ENCODE results near the gene PSMD12.
"Not testable (repeated sequence)": the region's sequence is repeated elsewhere in the genome, so short reads cannot be mapped to it uniquely, and the experiment has no call there.

The PSMD12 gene

DNA sequence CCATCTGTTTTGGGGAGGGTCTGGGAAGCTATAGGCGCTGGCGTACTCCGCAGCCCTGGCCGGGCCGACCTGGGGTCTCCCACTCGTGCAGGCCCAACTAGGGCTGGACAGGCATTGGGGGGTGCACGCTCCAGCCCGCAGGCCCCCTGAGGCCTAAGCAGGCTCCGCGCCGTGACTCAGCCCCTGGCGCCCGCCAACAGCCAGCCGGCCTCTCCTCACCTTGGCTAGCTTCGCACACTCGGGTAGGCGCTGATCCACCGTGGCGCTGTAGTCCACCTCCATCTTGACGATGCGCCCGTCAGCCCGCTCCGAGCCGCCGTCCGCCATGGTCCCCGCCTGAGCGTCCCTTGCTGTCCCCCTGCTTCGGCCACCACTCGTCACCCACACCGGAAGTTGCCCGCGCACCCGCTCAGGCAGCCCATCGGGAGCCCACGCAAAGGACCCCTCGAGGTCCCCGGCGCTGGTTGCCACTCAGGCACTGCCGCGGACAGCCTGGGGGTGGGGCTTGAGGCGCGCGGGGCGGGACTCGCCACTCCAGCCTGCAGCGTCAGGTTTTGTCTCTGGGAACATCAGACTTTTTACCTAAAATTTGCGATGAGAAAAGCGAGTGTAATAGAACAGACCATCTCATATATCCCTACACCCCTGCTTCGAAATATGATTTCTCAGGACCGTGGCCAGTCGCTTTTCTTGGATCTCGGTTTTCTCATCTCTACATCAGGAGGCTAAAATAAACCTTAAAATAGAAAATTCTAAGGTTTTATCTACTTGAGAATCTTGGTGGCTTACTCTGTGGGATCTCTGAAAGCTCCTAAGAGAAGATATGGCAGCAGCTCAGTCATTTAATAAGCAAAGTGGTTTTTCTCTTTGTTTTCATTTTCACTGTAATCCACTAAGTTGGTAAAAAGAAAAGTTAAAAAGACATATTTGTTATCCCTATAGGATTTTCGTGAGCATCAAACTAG, at the start of gene PSMD12:
PSMD12 (minus strand) TSS at position 385 of the 965 bp plus-strand sequence; CDS start at position 327, 58 bp downstream.
- peak; percentile 65 for FAIRE-seq

DNA sequence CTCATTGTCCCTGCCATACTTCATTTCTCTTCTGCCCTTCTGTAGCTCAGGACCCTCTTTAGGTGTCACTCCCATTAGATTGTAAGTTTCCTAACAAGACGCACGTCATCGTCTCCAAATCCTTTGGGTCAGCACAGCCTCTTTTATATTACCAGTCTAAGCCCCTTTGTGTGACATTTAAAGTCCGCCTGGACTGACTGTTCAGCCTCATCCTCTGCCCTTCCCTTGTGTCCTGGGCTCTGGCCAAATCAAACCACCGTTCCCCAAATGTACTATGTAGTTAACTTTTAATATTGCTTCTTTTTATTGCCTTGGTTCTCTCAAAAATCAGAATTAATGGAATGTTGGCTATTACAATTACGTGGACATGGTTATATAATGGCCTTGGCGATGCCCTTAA, 48.9 kb upstream of the PSMD12 start:
- no peak for FAIRE-seq

DNA sequence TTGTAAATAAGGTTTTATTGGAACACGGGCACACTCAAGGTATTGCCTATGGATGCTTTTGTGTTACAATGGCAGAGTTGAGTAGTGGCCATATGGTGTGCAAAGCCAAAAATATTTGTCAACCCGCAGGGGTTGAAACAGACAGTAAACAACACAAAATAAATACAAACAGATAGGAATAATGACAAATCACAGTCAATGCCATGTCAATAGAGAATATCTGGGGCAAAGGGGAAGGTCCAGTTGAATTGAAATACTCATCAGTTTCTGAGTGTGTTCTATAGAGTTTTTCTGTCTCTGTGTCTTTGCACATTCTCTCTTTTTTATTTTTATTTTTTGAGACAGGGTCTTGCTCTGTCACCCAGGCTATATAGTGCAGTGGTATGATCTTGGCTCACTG, 48.2 kb upstream of the PSMD12 start:
- no peak for FAIRE-seq

DNA sequence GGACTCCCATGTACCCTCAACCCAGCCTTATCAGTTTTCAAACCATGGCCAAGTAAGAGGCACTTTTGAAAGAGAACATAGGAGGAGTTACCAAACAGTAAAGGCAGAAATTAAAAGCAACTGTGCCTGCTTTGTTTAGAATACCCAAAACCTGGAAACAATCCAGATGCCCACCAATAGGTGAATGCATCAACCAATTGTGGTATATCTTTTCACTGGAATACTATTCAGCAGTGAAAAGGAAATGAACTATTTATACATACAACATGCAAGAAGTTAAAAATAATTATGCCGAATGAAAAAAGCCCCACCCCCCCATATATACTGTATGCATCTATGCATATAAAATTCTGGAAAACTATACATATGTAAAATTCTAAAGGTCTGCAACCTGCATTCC, 47.8 kb upstream of the PSMD12 start:
- FAIRE-seq: no peak

DNA sequence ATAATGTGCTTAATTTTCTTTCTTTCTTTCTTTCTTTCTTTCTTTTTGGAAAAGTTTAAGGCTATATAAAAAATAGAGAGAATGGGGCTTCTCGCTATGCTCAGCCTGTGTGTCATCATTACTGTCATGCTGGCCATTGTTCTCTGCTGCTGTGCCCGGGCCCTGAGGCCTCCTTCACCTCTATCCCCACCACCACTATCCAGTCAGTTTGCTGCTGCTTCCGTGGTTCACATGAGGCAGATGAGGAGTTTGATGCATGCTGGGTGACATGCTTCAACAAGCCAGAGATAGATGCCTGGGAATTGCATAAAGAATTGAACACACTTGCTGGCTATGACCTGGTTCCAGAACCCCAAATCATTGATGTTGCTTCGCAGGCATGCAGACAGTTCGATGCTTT, 47.0 kb upstream of the PSMD12 start:
- FAIRE-seq: no peak

DNA sequence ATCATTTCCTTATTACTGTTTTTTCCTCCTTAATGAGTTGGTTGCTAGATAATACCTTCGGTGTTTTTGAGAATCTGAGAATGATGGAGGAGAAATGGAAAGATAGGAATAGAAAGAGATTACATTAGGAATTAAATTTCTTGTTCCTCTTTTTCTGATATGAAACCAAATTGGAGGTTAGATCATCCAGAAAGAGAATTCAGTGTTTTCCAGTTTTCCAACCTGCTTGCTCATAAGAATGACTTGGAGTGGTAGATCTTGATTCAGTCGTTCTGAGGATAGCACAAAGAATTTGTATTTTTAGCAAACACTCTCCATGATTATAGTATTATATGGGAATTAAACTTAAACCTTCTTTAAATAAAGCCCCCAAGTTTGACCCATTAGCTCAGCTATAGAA, 46.6 kb upstream of the PSMD12 start:
- no peak for FAIRE-seq

DNA sequence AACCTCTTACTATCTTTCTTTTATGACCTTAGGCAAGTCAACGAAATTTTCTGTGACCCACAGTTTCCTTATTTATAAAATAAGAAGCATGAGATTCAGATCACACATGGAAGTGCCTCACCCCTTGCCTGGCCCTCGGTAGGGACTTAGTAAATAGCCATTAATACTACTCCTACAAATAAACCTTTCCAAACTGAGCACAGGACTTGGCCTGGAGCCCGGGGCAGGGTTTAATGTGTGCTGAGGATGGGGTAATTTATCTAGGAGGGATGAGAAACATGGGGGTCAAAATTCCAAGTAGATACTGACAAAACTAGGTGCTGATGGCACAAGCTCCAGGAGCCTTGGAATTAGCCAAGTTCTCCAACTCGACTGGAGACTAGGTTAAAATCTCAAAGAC, 45.7 kb upstream of the PSMD12 start:
- no peak for FAIRE-seq

DNA sequence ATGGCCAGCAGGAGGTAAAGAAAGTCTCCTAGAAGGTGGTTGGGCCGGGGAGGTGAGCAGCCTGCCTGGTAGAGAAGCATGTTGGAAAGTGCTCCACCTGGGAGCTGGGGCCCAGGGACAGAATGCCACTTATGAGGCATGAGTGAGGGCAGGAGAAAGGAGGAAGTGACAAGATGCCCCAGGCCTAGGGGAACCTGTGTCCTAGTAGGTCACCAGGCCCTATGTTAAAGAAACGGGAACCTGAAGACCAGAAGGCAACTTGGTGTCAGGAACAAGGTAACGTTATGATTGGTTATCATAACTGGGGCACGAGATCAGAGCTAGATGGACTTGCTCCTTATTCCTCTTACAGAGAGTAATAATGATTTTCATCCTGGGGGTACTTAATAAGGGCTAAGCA, 45.0 kb upstream of the PSMD12 start:
- FAIRE-seq: no peak

DNA sequence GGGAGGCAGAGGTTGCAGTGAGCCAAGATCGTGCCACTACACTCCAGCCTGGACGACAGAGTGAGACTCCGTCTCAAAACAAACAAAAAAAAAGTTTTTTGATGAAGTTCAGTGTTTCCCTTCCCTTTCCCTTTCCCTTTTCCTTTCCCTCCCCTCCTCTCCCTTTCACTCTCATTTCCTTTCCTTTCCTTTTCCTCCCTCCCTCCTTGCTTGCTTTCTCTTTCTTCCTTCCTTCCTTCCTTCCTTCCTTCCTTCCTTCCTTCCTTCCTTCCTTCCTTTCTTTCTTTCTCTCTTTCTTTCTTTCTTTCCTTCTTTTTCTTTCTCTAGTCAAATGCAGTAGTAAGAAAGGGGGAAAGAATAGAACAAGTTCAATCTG, 42.1 kb upstream of the PSMD12 start:
- FAIRE-seq: not testable (repeated sequence)

DNA sequence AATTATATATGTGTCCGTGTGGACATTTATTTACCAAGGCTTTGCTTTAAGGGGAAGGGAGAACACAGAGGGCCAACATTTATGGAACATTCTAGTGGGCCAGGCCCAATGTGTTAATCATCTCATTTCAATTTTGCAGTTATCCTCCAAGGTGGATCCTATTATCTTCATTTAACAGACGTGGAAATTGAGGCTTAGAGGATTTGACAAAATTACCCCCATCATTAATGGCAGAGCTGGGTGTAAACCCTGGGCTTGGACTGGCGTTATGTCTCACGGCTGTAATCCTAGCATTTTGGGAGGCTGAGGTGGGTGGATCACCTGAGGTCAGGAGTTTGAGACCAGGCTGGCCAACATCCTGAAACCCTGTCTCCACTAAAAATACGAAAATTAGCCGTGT, 37.1 kb upstream of the PSMD12 start:
- FAIRE-seq: no peak

DNA sequence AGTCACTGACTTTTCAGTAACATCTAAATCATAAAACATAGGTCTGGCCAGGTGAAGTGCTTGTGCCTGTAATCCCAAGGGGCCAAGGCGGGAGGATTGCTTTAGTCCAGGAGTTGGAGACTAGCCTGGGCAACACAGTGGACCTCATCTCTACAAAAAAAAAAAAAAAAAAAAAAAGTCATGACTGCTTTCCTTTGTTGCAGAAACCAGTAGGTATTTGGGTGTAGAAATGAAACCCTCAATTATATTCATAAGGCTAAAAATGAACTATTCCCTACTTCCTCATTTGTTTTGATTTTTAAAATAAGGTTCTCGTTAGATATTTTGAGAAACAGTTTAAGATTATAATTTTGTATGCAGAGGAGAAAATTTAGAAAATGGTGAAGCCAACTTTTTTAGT, 36.7 kb upstream of the PSMD12 start:
- no peak for FAIRE-seq

DNA sequence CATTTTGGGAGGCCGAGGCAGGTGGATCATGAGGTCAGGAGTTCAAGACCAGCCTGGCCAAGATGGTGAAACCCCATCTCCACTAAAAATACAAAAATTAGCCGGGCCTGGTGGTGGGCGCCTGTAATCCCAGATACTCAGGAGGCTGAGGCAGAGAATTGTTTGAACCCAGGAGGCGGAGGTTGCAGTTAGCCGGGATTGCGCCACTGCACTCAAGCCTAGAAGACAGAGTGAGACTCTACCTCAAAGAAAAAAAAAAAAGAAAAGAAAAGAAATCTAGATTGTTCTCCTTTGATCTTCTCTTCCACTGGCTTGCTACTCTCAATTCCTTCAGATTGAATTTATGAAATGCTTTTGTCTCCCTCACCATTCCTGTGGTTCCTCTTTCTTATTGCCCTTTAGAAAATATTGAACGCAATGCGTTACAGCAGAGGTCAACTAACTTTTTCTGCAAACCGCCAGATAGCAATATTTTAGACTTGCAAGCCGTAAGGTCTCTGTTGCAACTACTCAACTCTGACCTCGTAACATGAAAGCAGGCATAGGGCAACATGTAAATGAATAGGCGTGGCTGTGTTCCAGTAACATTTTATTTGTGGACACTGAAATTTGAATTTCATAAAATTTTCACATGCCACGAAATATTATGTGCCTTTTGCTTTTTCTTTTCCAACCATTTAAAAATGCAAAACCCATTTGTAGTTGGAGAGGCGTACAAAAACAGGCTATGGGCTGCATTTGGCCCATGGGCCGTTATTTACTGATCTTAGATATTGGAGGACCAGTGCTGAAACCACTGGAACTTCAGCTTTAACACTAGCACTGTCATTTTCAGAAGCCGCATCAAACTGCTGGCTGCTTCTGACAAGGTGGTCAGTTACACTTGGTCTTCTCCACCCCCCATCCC, 35.5 kb upstream of the PSMD12 start:
- FAIRE-seq: no peak

DNA sequence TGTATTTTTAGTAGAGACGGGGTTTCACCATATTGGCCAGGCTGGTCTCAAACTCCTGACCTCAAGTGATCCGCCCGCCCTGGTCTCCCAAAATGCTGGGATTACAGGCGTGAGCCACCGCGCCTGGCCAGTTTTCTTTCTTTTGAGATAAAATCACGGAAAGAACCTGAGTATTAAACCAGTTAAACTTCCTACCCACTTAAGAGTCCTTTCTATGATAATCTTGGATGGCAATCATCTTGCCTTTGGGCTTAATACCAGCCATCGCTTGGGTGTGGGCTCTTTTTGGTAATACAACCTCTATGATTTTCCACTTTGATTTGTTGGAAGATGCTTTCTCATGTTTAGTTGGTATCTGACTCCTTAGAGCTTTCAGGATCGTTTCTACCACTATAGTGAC, 34.7 kb upstream of the PSMD12 start:
- no peak for FAIRE-seq

DNA sequence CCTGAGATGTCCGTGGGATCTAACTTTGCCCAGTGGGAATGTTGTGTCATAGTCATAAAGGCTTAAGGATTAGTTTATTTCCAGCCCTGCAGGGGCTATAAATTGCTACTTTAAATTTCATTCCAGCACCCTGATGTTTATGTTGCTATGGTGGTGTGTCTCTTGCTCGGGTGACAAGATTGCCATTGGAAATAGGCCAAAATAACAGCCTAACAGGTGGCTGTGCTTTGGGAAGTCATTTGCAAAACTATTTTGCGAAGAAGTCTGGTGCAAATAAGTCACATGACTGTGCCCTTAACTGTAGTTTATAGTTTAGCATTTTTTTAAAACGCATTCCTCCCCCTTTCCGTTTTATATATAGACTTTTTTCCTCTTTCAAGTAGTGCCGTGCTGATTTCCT, 33.8 kb upstream of the PSMD12 start:
- no peak for FAIRE-seq

DNA sequence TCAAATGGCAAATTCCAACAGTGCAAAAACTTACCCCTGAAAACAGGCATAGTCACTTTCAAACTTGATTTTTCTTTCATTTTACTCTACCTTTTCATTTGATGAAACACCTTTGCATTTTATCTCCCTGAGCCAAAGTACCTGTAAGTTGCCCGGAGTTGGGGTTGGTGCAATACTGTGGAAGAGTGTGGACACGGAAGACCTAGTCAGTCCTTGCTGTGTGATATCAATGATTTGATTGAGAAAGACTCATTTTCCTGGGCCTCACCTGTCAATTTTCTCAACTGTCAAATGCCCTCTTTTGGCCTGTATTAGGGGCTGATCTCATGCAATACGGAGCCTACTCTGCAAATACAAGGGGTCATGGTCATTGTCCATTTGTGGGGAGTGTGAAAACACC, 33.3 kb upstream of the PSMD12 start:
- FAIRE-seq: no peak

DNA sequence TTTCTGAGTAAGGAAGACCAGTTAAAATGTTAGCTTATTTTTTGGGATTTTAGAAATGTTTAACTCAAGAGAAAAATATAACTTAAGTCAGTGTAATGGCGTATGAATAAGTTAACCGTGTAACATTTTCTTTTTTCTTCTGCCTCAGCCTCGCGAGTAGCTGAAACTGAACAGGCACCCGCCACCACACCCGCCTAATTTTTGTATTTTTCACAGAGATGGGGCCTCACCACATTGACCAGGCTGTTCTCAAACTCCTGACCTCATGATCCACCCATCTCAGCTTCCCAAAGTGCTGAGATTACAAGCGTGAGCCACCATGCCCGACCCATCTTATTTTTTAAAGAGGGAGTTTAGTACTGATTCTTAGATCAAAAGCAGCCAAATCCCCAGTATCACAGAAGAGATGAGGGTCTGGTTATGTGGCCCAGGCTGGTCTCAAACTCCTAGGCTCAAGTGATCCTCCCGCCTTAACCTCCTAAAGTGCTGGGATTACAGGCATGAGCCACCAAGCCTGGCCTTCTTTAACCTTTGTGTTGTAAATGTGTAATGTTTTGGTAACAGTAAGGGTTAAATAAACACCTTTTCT, 27.5 kb upstream of the PSMD12 start:
- FAIRE-seq: no peak

DNA sequence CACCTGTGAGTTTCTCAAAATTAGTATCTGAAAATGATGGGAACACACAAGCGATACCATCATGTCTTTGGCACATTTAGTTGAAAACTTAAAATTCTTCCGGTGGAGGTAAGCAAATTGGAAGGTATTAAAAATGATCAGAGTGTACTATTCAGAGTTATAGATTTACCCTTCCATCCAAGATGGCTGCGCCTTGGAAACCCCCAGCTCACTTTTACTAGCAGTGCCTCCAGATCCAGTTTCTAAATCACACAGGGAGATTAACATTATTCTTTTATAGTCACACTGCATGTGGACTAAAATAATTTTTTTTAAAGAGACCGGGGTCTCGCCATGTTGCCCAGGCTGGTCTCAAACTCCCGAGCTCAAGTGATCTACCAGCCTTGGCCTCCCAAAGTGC, 25.7 kb upstream of the PSMD12 start:
- no peak for FAIRE-seq

DNA sequence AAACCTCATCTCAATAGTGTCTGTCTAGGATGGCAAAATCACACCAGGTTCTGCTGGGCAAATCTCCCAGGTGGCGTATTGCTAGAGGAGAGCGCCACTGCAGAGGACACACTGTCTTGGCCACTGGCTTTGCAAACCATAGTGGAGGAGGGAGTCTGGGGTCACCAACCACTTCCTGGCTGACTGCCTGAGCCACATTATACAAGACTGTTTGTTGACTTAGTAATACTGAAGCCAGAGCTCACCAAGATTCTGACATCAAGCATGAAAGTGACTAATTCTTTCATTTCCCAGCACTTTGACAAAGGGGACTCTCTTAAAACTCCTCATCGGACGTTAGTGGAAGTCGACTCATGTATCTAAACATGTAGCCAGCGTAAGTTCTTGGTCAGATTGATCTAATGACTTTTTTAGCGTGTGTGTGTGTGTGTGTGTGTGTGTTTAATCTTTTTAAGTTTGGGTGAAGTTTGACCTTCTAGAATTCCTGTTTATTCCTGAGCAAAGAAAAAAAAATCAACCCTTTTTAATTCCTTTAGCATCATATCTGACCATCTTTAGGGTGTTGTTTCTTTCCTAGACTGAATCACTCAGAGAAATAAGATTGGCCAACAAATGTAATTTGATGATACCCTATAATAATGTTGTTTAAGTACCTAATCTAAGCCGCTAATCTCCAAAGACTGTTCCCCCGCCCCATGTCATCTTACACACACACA, 24.4 kb upstream of the PSMD12 start:
- FAIRE-seq: no peak

DNA sequence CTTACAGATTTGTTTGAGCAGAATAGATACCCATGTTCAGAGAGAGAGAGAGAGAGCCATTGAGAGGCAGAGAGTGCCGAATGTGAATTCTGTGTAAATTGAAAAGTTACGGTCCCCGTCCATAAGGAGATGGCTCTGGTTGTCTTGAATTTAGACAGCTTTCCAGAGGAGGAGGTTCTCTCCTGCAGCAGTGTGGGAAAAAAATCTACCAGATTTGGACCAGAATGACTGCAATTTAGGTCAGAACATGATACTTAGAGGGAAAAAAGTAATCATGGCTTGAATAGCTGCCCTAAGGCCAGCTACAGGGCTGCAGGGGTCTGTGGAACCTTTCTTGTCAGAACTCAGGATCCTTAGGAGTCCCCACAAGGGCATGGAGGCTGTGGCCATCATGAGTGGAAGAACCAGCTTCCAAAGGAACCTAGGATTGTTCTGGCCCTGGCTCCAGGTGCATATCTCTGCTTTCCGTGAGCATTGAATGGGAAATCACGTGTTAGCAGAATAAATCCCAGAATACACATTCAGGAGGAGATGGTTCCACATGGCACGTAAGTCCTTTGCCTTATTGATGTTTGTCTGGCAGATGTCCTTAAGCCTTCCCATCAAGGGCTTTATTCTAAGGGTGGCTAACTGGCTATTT, 23.7 kb upstream of the PSMD12 start:
- no peak for FAIRE-seq

DNA sequence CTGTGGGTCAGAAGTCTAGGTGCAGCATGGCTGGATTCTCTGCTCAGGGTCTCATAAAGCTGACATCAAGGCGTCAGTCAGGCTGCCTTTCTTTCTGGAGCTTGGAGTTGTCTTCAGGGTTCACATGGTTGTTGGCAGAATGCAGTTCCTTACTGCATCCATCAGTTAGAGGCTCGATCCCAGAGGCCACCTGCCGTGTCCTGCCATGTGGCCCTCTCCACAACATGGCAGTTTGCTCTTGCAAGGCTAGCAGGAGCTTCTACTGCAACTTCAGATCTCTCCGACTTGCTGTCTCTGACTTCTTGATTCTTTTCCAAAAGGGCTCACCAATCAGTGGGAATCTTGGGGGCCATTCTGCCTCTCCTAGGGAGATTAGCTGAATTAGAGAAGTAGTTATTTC, 22.6 kb upstream of the PSMD12 start:
- FAIRE-seq: no peak

DNA sequence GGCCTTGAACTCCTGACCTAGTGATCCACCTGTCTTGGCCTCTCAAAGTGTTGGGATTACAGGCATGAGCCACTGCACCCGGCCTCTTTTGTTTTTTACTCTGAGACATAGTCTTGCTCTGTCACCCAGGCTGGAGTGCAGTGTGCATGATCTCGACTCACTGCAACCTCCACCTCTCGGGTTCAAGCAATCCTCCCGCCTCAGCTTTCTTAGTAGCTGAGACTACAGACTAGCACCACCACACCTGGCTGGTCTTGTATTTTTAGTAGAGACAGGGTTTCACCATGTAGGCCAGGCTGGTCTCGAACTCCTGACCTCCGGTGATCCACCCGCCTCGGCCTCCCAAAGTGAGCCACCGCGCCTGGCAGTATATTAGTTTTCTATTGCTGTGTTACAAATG, 22.2 kb upstream of the PSMD12 start:
- FAIRE-seq: not testable (repeated sequence)

DNA sequence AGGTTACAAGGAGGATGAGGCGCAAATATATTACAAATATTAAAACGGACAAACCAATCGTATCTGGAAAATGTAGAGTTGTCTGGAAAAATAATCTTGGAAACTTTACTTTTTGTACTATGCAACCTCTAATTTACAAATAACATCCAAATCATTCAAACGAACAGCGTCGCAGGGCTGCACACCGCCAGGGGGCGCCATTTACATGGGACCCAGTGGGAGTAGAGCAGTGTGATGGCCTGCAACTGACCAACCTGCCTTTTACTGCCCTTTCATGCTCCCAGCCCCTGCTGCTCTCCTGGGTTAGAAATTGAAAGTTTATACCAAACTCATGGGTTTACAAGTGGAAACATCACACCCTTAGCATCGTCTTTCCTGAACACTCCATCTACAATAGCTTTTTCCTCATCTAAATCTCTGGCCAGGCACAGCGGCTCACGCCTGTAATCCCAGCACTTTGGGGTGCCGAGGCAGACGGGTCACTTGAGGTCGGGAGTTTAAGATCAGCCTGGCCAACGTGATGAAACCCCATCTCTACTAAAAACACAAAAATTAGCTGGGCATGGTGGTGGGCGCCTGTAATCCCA, 20.7 kb upstream of the PSMD12 start:
- no peak for FAIRE-seq

Data from G401.6 (cell line).